H54 (cell line): ENCODE data around the gene DNM3.
A peak's percentile ranks its signal among the peaks of the same experiment; 100 is the strongest.

ENCODE experiments used
- DNase-seq: peaks from one replicate; pipeline ENCODE4 v3.0.0; 2011; ENCODE audit warnings: low spot score, mixed read lengths; ENCODE audit not compliant: insufficient read length
- FAIRE-seq: peaks from 3 replicates; lab custom pipeline; 2011; peaks lifted over from hg19 to GRCh38; lab: Jason Lieb, UNC
- POLR2A ChIP-seq: IDR thresholded peaks from 2 replicates; pipeline ENCODE4 v1.6.1; 2011; ENCODE audit warnings: low read depth, mild to moderate bottlenecking, low read length

DNM3 gene

DNA sequence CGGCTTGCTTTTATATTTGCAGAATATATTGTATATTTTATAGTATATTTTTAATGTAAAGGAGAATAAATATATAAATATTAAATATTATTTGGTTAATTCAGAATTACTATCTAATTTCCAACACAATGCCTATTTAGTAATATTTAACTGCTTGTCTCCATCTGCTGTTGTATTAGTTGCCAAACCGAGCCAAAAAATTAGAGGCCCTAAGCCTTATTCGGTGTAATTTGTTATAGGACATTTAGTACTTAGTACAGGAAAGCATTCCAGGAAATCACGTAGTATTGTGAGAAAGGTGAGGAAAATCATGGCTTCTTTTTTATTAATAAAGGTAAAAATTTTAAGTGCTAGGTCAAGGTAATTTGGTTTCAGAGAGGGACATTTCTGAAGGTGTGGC, 93.8 kb downstream of the DNM3 start:
- DNase-seq (no peak), FAIRE-seq (no peak)
- no peak for TF ChIP-seq POLR2A

DNA sequence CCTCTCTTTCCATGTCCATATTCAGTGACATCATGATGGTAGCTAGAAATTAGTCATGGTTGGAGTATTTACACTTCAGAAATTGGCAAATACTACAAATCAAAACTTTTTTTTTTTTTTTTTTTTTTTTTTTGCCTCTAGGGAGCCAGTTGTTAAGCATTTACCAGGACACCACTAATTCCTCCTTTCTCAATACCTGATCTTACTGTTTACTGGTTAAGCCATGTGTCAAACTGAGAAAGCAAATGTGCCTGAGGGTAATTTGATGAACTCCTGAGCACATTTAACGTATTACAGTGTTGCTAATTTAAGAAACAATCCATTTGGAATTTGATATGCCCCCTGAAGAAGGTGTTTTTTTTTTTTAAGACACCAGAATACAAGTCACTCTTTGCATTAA, 94.4 kb downstream of the DNM3 start:
- FAIRE-seq (no peak), DNase-seq (no peak)
- no peak for TF ChIP-seq POLR2A

GRCh38 chr1:171937938-171938337, 96.6 kb downstream of the DNM3 start:
- DNase-seq, result no peak
- no peak for FAIRE-seq
- TF ChIP-seq POLR2A, result no peak

DNA sequence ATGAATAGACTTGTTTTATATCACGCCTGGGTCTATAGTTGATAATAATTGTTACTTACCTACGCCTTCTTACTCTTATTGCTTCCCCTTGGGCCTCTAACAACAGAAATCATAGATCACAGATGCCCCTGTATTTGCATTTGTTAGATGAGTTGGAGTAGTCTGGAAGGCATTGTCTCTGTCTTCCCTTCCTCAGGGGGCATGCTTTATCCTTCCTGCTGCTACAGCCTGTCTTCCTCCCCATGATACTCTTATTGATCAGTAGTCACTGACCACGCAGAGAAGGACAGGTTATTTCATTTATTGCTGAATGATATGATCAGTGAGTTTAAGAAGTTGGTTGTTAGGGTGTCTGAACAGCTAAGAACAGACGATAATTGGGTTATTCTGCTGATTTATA, 98.4 kb downstream of the DNM3 start:
- DNase-seq (no peak), FAIRE-seq (no peak)
- no peak for TF ChIP-seq POLR2A

- no peak for DNase-seq
- FAIRE-seq, result no peak
- TF ChIP-seq POLR2A, result no peak
These were observed 99.1 kb downstream of the DNM3 start for GRCh38 chr1:171940368-171940767.

DNA sequence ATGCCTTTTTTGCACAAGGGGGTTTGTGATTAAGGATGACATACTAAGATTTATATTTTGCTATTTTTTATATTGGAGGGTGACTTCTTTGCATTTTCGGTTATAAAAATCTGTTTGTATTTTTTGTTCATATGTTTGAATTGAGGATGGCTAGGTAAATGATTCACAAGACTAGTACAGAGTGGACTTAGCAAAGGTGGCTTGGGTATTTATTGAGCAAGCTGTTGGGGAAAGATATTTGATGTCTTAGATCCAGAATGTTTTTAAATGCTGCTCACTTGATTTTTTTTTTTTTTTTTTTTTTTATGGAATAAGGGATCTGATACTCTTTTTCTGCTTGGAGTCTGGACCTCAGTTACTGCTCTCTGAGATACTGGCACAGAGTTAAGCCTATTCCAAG, 100.6 kb downstream of the DNM3 start:
- FAIRE-seq (no peak), DNase-seq (no peak)
- no peak for TF ChIP-seq POLR2A

- FAIRE-seq (no peak), DNase-seq (no peak)
- TF ChIP-seq POLR2A, result no peak
These were observed 102.8 kb downstream of the DNM3 start for GRCh38 chr1:171943973-171944561.

GRCh38 chr1:171948511-171948910, 107.2 kb downstream of the DNM3 start:
- no peak for TF ChIP-seq POLR2A
- DNase-seq, result no peak
- no peak for FAIRE-seq

- no peak for DNase-seq
- no peak for FAIRE-seq
- no peak for TF ChIP-seq POLR2A
These were observed 108.0 kb downstream of the DNM3 start for GRCh38 chr1:171949316-171949715.

- no peak for DNase-seq
- no peak for TF ChIP-seq POLR2A
- FAIRE-seq, result no peak
These were observed 112.5 kb downstream of the DNM3 start for GRCh38 chr1:171953835-171954234.

DNA sequence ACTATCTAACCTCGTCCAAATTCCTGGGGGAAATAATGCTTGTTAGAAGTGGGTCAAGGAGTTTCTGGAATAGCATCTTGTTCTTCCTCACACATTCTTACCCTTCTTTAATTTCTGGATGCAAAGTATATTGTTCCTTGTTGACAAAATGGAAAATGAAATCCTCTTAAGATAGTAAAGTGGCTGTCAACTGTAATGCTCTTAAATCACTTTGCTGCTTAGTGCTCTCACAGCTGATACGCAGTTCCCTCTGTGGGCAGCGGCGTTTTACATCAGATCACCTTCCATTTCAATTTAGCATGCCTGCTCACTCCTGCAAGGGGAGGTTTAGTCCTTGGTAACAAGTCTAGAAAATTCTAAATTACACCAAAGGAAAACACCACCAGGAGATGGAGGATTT, 113.1 kb downstream of the DNM3 start:
- no peak for TF ChIP-seq POLR2A
- FAIRE-seq (no peak), DNase-seq (no peak)

- FAIRE-seq (no peak), DNase-seq (no peak)
- no peak for TF ChIP-seq POLR2A
These were observed 120.6 kb downstream of the DNM3 start for GRCh38 chr1:171961861-171962260.

GRCh38 chr1:171963762-171964161, 122.5 kb downstream of the DNM3 start:
- TF ChIP-seq POLR2A, result no peak
- DNase-seq, result no peak
- no peak for FAIRE-seq

DNA sequence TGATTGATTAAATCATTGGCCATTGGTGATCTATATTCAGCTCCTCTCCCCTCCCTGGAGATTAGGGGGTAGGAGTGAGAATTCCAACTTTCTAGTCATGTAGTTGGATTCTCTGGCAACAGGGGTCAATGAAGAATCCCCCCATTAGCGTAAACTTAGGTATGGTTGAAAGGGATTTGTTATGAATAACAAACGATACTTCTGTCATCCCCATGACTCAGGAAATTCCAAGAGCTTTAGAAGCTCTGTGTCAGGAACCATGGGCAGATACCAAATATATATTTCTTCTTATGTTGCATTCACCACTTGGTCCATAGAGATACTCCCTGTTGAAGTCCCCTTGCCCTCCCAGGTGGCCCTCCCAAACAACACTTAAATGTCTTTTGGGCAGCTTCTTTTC, 124.5 kb downstream of the DNM3 start:
- TF ChIP-seq POLR2A, result no peak
- DNase-seq (no peak), FAIRE-seq (no peak)

DNA sequence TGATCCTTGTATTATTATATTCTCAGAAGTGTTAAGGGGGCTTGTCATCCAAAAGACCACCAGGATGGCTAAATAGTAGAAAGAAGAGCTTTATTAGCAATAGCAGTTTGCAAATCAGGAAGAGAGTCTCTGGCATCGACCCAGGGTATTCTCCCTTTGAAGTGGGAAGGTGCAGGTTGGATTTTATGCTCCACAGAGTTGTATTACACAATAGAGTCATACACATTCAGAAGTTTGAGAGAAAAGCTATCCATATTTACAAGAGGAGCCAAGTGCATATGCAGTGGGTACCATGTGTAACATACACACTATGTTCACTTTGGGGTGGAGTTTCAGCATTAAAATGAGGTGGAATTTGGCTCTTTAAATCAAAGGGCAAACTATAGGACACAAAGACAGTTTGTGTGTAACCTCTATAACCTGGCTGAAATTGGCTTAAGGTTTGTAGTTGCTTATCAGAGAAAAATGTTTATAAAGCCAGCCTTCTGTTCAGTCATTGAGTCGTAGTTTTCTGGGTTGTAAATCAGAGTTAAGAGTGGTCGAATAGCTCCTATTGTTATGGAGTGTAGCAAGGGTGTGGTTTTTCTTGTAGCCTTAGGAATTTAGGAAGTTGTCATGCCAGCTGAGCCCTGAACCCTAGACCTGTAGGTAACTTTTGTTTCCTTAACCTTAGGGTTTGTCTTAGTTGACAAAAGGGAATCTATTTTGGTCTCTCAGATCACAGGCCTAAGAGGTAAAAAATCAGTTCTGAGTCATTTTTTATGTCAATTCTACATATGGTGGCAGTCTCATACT, 125.3 kb downstream of the DNM3 start:
- DNase-seq (no peak), FAIRE-seq (peak; percentile 65)
- no peak for TF ChIP-seq POLR2A
